ENCODE data around the gene HDAC9.

DNA sequence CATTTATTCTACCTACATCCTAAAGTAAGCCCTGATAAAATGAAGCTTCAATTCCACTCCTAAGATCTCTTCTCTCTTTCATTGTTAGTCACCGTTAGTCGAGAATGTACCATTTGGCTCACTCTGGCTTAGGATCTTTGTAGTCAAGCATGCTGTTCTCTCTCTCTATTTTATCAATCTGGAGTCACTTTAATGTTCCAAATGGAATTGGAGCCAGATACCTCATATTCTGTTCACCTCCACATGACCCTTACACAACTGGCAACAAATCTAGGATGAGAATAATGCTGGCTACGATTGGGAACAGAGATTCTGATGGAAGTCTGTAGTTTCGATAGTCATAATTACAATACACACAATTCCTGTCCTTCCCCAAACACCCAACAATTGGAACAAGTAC is 408.1 kb downstream of the HDAC9 start:
- TF ChIP-seq, protein P1, sequence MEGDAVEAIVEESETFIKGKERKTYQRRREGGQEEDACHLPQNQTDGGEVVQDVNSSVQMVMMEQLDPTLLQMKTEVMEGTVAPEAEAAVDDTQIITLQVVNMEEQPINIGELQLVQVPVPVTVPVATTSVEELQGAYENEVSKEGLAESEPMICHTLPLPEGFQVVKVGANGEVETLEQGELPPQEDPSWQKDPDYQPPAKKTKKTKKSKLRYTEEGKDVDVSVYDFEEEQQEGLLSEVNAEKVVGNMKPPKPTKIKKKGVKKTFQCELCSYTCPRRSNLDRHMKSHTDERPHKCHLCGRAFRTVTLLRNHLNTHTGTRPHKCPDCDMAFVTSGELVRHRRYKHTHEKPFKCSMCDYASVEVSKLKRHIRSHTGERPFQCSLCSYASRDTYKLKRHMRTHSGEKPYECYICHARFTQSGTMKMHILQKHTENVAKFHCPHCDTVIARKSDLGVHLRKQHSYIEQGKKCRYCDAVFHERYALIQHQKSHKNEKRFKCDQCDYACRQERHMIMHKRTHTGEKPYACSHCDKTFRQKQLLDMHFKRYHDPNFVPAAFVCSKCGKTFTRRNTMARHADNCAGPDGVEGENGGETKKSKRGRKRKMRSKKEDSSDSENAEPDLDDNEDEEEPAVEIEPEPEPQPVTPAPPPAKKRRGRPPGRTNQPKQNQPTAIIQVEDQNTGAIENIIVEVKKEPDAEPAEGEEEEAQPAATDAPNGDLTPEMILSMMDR (IDR thresholded peaks at IDR 0.05), result no peak
- no peak for TF ChIP-seq POLR2AphosphoS5 (IDR thresholded peaks at IDR 0.05)
- no peak for TF ChIP-seq POLR2A (IDR thresholded peaks at IDR 0.05)
- TF ChIP-seq EP300 (IDR thresholded peaks at IDR 0.05), result no peak

Measured in gastroesophageal sphincter (tissue), 3 donors.